Activated gamma-delta T cell treated with Interleukin-2 at 50 U/mL for 16 hours (primary cell): ENCODE results near the gene ABCG1.
A peak's percentile ranks its signal among the peaks of the same experiment; 100 is the strongest.

Experiments used
- DNase-seq: peaks from one replicate; pipeline ENCODE4 v3.0.0-alpha.2; 2020

Gene ABCG1

DNA sequence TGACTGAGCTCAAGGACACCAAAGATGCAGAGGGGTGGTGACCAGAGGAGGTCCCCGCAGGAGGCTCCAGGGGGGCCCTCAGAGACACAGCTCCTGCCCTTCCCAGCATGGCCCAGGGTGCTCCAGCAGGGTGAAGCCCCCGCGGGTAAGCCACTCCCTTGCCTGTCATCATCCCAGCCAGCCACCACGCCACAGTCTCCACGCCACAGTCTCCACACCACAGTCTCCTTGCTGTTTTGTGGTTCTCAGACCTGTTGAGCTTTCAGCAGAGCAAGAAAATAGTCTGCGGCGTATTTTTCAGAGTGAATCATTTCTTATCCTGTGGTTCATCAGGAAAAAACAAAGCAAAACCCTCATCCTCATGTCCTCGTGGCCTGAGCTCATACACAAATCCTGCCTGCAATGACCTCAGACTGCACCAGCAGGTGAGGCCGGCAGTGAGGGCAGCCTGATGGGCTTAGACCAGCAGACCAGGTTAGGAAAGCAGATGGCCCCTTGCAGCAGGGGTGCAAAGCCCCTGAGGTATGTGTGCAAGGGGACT is 25.7 kb upstream of the ABCG1 start:
- DNase-seq = peak; percentile 67

DNA sequence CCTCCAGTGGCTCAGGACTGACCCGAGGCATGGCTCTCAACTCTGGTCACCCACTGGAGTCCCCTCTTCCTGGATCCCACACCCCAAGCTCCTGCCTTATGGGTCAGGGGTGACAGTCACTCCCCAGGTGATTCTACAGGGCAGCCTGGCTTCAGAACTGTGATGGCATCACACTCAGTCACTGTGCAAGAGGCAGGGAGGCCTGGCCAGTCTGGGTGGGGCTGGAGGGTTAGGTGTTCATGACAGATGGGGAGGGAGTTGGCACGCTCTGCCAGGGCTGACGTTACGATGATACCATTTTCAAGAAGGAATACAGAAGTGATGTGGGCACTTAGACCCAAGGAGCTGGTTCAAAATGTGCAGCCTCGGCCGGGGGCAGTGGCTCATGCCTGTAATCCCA is 25.2 kb upstream of the ABCG1 start:
- no peak for DNase-seq

DNA sequence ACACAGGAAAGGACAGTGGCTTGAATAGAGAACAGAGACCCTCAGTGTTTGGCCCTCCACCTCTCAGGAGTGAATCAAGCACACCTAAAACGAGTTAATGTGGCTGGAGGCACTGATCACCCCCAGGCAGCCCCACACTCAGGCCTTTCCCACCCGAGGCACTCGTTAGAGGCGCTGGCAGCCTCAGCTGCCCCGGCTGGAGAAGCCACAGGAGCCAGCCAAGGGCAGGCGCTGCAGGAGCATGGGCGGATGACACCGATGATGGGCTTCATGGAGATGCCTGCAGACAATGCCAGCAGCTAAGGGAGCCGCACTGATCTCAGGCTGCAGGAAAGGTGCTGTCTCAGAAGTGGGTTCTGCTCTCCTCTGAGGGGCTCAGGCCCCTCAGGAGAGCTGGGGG is 24.1 kb upstream of the ABCG1 start:
- no peak for DNase-seq

DNA sequence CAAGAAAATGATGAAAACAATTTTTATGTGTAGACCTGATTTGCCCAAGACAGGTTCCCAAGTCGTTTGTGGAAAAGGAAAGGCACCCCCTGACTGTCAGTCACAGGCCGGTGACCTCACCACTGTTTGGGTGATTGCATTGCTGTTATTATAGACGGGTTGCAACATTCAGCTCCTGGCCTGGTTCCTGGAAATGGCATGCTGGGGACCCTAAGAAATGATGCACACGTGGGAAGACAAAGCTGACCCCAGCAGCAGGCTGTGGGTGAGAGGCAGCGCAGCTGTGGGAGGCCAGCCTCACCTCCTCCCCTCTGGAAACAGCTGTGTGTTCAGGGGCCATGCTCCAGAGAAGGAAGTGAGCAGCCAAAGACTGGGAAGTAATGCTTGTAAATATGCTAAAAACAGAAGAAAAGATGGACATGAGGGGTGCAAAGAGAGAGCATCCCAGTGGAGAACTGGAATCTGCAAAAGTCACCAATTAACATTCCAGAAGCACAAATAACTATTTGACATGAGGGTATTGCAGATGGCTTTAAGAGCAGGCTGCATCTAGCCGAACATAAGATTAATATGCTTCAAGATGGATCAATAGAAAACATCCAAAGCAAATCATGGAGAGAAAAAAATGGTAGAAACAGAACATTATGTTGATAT is 23.4 kb upstream of the ABCG1 start:
- no peak for DNase-seq

DNA sequence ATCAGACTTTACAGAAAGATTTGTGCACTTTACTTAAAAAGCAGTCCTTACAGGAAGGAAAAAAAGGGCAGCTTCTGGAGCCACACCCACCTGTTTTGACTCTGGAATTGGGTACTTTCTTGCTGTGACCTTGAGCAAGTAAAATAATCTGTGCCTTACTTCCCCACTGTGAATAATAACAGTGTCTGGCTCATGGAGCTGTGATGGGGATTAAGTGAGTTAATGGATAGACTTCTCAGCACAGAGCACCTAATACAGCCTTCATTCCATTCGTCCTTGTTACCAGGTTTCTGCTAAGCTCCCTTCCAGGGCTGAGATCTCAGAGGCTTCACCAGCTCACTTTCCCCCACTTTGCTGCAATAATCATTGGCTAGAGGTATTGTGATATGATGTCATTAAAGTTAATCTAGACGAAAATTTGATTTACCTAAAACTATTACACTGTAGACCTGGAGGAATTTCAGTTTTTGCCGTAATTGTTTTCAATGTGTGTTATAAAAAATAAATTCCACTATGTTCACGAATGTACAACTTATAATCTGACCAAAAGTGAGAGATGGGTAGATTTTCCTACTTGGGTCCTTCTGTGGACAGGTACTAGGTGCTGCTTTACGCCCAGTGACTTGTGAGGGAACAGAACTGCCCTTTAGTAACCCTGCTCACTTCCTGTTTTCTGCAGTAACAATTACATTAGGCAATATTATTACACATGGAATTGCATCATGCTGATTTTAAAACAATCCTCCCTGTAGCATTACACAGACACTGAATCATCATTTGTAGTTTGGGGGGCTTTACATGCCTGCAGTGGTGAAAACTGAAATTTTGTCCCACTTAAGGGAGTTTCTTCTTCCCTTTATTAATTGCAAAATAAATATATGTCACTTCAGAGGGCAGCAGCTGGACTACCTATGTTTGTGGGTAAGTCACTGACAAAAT is 19.7 kb upstream of the ABCG1 start:
- no peak for DNase-seq

DNA sequence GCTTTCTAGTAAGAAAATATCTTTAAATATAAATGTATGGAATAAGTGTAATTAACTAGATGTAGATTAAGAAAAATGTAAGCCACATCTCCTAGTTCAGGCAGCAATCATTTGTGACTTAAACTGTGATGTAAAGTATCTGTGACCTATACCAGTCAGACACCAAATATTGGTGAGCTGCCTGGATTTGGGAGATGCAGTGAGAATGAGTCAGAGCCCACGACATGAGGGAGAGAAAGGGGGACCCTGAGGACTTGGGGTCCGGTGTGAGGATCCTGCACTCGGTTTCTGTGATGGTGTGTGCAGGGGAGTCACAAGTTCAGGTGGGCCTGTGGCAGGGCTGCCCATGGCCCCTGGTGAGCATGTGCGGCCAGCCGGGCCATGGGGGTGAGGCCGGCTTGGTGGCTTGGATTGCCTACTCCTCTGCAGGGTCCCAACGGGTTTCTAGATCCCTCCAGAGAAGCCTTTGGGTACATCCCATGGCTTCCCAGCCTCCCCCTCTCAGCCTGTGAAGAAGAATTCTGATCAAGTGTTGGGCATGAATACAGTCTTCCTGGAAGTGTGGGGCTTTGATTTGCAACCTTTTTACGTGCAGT is 19.0 kb upstream of the ABCG1 start:
- no peak for DNase-seq

DNA sequence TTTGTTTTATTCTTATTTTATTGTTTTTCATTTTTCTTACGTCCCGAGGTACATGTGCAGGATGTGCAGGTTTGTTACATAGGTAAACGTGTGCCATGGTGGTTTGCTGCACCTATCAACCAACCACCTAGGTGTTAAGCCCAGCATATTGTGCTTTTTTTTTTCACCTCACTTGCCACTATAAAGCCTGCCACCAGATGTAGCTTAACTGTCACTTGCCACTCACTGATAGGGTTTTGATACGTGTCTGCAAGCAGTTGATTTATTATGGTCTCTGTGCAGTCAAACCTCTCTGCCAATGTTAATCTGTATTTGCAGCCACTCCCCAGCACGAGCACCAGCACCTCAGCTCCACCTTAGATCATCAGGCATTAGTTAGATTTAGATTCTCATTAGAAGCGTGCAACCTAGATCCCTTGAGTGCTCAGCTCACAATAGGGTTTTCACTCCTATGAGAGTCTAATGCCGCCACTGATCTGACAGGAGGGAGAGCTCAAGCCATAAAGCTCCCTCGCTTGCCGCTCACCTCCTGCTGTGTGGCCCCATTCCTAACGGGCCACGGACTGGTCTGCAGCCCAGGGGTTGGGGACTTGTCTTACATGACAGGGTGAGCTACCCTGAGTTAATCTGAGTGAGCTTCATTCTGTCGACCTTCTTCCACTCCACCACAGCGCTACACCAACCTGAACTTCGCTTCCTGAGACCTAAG is 17.9 kb upstream of the ABCG1 start:
- DNase-seq = no peak

DNA sequence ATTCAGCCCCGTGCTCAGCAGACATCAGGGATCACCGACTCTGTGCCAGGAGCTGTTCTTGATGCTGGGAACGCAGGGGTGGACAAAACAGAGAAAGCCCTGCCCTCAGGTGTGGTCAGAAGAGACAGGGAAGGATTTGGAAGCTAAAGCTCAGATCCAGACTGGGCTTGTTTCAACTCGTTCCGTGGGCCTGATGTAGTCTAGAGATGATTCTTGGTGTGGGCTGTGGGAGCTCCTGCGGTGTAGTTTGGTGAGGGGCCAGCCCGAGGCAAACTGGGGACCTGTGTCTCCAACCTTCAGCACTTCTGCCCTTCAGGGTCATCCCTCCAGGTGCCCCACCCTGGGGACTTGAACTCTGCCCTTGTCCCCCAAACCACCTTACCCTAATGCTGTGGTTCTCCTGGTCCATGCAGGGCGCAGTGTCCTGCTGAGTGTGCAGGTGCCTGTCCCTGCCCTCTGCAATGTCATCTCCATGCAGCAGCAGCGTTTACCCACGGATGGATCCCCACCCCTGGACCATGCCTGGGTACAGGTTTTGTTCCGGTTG is 17.3 kb upstream of the ABCG1 start:
- no peak for DNase-seq

DNA sequence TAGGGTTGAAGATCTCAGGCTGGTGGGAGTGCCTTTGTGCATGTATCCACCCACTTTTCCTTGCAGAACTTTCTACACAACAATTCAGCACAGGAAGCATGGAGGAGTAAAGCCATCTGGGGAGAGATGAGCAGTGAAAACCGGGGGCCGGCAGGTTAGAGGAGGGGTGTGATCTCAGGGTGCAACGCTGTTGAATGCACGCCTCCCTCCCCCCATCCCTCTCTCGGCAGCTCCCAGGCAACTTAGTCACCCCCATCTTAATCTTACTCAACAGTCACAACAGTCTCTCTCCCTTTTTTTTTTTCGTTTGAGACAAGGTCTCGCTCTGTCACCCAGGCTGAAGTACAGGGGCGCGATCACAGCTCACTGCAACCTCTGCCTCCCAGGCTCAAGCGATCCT is 16.6 kb upstream of the ABCG1 start:
- no peak for DNase-seq

DNA sequence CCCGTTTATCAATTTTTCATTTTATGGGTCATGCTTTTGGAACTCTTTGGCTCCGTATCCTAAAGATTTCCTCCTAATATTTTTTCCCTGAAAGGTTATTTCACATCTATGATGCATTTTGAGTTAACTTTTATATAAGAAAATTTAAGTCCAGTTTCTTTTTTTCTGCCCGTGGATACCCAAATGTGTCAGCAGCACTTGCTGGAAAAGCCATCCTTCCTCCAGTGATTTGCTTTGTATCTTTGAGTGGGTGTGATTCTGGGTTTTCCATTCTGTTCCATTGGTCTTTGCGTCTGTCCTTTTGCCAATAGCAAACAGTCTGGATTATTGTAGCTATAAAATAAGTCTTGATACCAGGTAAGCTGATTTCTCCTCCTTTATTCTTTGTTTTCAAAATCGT is 15.6 kb upstream of the ABCG1 start:
- no peak for DNase-seq

DNA sequence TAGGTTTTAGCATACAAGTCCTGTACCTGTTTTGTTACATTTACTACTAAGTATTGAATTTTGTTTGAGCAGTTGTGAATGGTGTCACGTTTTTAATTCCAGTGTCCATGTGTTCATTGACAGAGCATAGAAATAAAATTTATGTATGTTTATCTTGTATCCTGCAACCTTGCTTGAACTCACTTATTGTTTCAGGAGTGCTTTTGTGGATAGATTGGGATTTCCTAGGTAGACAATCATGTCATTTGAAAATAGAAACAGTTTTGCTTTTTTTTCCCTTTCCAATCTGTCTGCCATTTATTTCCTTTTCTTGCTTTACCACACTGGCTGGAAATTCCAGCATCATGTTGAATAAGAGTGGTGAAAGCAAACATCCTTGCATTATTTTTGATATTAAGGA is 15.0 kb upstream of the ABCG1 start:
- no peak for DNase-seq

DNA sequence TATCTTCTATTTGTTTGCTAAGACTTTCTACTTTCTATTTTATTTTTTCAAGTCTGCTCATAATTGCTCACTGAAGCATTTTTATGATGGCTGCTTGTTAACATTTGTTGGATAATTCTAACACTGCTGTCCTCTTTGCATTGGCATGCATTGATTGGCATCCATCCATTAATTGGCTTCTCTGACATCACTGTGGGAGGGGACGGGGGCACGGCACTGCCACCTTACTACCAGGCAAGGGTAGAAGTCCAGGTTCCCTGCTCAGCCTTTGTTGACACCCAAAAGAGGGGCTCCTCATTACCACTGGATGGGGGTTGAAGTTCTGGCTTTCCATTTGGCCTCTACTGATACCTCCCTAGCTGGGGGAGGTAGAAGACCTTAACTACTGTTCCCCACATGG is 11.5 kb upstream of the ABCG1 start:
- DNase-seq = no peak

DNA sequence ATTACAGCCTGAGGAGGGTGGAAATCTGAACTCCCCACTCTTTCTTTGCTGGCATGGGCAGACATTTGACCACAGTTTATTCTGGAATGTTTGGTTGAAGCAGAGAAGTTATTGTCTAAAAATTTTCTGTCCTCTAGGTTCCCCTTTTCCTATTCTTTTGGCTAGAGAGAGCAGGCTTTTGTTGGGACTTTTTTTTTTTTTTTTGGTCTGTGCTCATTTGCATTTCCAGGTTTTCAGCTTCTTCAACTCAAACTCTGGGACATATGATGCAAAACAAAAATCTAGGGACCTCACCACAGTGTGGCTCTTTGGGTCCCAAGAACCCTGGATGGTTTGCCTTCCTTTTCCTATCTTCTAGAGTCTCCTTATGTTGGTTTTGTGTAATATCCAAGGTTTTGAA is 10.9 kb upstream of the ABCG1 start:
- DNase-seq = no peak

DNA sequence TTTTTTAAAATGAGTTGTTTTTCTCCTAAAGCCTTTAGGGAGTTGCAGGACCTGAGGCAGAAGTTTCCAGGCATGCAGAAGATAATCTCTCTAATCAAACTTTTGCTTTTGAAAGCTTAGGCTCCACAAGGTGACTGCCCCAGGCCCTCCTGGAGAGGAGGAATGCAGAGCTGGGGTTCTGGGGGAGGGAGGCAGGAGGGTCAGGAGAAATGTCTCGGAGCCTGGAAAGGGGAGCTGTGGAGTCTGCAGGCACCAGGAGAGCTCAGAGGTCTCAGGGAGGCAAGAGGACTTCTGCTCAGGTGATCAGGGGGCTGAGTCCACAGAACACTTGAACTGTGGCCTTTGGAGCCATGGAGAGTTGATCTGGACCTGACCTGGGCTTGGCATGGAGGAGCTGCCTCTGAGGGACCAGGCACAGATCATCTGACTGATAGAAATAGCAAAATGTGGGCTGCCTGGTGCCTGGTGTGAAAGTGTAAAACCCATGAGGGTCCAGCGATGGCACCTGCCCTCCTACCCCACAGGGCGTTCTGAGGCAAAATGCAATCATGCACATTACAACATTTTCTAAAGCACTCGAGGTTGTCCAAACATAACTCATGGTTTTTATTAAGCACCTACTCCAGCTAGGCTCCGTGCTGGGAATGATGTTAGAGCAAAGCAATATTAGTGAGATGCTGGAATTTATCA is 10.0 kb upstream of the ABCG1 start:
- DNase-seq = no peak

DNA sequence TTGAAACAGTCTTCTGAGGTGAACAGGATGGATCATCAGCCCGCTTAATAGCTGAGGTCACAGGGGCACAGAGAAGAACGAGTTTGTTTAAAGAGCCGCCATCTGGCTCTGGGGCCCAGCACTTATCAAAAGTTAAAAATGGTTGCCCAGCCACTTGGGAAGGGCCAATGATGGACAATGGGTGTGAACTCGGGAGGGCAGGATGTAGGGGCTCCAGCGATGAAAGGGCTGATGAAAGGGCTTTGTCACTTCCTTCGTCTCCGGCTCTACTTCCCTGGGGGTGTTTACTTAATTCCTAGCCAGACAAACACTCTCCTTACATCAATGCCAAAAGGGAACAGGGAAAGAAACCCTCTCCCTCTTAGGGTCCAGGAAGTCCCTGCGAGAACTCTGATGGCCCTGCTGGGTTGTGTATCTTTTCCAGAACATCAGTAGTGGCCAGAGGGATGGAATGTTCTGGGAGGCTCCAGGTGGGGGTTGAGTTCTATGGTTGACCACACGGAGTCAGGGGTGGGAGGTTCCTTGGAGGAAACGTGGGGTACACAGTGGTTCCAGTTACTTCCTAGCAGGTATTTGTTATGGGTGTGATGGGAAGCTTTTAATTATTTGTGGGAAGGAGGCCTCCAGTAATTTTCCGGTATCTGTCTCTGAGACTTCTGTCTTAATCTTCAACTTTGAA is 9.0 kb upstream of the ABCG1 start:
- no peak for DNase-seq

GRCh38 chr21:42212266-42212665 is 6.7 kb upstream of the ABCG1 start:
- no peak for DNase-seq

DNA sequence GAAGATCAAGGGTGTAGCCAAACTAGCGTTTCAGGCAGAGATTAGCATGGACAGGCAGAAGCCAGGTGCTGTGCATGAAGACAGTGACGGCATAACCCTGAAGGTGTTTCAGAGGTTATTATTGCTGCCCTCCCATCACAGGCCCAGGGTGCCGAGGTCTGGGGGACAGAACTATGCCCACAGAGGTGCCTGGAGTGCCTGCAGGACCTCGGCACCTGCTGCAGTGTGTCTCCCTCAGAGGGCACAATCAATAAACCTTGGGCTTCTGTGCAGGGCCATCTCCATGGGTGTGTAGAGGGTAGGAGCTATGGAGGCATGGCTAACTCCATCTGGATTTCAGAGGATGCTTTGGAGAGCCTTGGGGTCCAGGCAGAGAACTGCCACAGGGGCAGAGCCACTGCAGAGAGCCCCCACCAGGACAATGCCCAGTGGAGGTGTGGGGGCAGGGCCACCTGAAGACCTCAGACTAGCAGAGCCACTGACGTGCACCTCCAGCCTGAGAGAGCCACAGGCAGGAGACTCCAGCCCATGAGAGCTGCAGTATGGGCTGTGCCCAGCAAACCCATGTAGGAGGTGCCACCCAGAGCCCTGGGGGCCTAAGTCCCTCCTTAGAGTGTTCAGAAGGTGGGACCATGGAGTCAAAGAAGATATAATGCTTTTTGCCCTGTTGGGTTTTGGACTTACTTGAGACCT is 5.7 kb upstream of the ABCG1 start:
- DNase-seq = no peak

DNA sequence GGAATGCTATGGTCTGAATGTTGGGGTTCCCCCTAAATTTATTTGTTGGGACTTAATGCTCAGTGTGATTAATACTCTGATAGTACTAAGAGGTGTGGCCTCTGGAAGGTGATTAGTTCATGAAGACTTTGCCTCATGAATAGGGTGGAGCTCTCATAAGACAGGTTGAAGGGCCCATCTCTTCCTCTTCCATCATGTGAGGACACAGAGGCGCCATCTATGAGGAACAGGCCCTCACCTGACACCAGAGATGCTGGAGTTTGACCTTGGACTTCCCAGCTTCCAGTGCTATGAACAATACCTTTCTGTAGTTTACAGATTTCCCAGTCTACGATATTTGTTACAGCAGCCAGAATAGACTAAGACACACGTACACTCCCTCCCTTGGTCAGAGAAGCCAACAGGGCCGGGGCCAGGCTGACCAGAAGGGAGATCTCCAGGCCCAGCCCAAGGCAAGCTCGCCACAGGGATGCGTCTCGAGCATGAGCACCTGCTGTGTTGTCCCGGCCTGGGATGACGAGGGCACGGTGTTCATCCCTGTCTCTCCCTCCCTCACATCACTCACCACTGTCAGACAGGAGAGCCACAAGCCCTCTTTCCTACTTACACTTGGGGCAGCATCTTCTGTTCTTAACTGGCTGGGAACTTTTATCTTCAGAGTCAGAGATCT is 4.7 kb upstream of the ABCG1 start:
- no peak for DNase-seq

GRCh38 chr21:42214921-42215320 is 4.0 kb upstream of the ABCG1 start:
- DNase-seq = no peak

- no peak for DNase-seq
Observed at GRCh38 chr21:42215942-42216725, 2.8 kb upstream of the ABCG1 start.
